Sigmoid colon (tissue), 7 donors: ENCODE data around the gene ZSCAN29. TPM values are rescaled to one million over a fixed set of nuclear protein-coding genes. Genes with fewer than 3 reads are reported as not detected.

ENCODE experiments used
- DNase-seq: peaks from one replicate; pipeline ENCODE4 v3.0.0-alpha.2; 2019
- H3K27ac ChIP-seq, 4 donors: fragments of 200-600 bp; sonication (generic); one replicate each; pipeline ENCODE4 v1.5.1; 2016 to 2019; ENCODE audit warnings: mild to moderate bottlenecking in 1 of 4
- H3K27me3 ChIP-seq, 3 donors: fragments of 200-600 bp; sonication (generic); one replicate each; pipeline ENCODE4 v1.5.1; 2019; ENCODE audit warnings: mild to moderate bottlenecking in 1 of 3
- H3K36me3 ChIP-seq, 4 donors: fragments of 200-600 bp; sonication (generic); one replicate each; pipeline ENCODE4 v1.5.1; 2016 to 2019
- H3K4me1 ChIP-seq, 4 donors: fragments of 200-600 bp; sonication (generic); one replicate each; pipeline ENCODE4 v1.5.1; 2017 to 2019
- H3K4me3 ChIP-seq, 4 donors: fragments of 200-600 bp; sonication (generic); one replicate each; pipeline ENCODE4 v1.5.1; 2017 to 2019; ENCODE audit warnings: mild to moderate bottlenecking in 2 of 4, moderate library complexity in 1 of 4
- H3K9me3 ChIP-seq, 4 donors: fragments of 200-600 bp in 3 of 4; sonication (generic) in 3 of 4; one replicate each; pipeline versions ENCODE4 v1.5.1 to v1.6.1; 2013 to 2019
- CTCF ChIP-seq, 4 experiments: fragments of 450-650 bp in 3 of 4; fragments of 200-600 bp in 1 of 4; IDR thresholded peaks; one replicate each; pipeline ENCODE4 v1.5.1; 2016 to 2019; ENCODE audit warnings: antibody characterized with exemption in 4 of 4, mild to moderate bottlenecking in 3 of 4, moderate library complexity in 2 of 4
- EP300 ChIP-seq, 4 donors: sonication (generic); formaldehyde crosslinking; IDR thresholded peaks; one replicate each; pipeline ENCODE4 v1.6.1; 2017; ENCODE audit warnings: antibody characterized with exemption in 4 of 4
- POLR2A ChIP-seq, 2 donors: fragments of 450-650 bp; IDR thresholded peaks; one replicate each; pipeline ENCODE4 v1.6.1; 2016; ENCODE audit warnings: antibody characterized with exemption in 2 of 2, mild to moderate bottlenecking in 2 of 2, moderate library complexity in 2 of 2
- POLR2AphosphoS5 ChIP-seq, 4 donors: sonication (generic); formaldehyde crosslinking; IDR thresholded peaks; one replicate each; pipeline ENCODE4 v1.6.1; 2017; ENCODE audit warnings: antibody characterized with exemption in 4 of 4
- WGBS, 2 donors: extraction: QIAGEN DNeasy Blood & Tissue Kit; methylation state at CpG; one replicate each; pipeline ENCODE4 v1.1.7; 2013; 5-methylcytosine and 5-hydroxymethylcytosine counted together
- intact Hi-C: fragments of 100-400 bp; cut with DNase I; formaldehyde crosslinking; loops from one replicate; pipeline ENCODE4 v1.15.1; 2023
- polyA plus RNA-seq, 3 donors: library from polyadenylated mRNA; stranded (reverse); fragments of 200-250 nt; gene quantifications; one replicate each; pipeline ENCODE4 v1.2.3, GENCODE V29; 2013
- total RNA-seq, 4 donors: library from RNA; depleted of rRNA; stranded (reverse); fragments of >200 nt; gene quantifications; one replicate each; pipeline ENCODE4 v1.1.0, GENCODE V29; 2016
- donor health status: healthy with polysubstance abuse.
- donor health status: Bipolar disorder and iron deficiency.
- donor health status: healthy.

Gene ZSCAN29
- total and polyA plus RNA-seq, 7 donors, result 6.0 to 19.7 (median 14.6) TPM

GRCh38 chr15:43370310-43370974 lies 401 bp downstream of the ZSCAN29 start:
- intact Hi-C loops, result no loop called here
- Histone ChIP-seq H3K27ac (peak overlapping the region; percentile 78 to 82 (median 80)), H3K27me3 (no peaks in the 10 kb centered on the region), H3K36me3 (peaks cover 7 to 21% (median 12%) of the 10 kb centered on the region in 4 donors), H3K4me1 (peaks cover 0 to 34% (median 27%) of the 10 kb centered on the region in 4 donors), H3K9me3 (no peaks in the 10 kb centered on the region), H3K4me3 (peak overlapping the region; percentile 77 to 93 (median 82))
- TF ChIP-seq CTCF (IDR thresholded peaks at IDR 0.05) (no peak), POLR2AphosphoS5 (IDR thresholded peaks at IDR 0.05) (no peak), POLR2A (IDR thresholded peaks at IDR 0.05) (no peak), EP300 (IDR thresholded peaks at IDR 0.05) (no peak)
- WGBS, 2 donors, result 1 to 2% methylated on average over 45 of the region's 45 CpGs
- no peak for DNase-seq

- H3K36me3 ChIP-seq, result peaks cover 48 to 88% (median 62%) of the 10 kb centered on the region in 4 donors
- 97 to 98% methylated on average over 7 of the region's 7 CpGs for WGBS, 2 donors
- no peak for TF ChIP-seq EP300 (IDR thresholded peaks at IDR 0.05)
- TF ChIP-seq CTCF (IDR thresholded peaks at IDR 0.05), result no peak
- no peak for TF ChIP-seq POLR2AphosphoS5 (IDR thresholded peaks at IDR 0.05)
- TF ChIP-seq POLR2A (IDR thresholded peaks at IDR 0.05), result no peak
- H3K4me1 ChIP-seq, result no peaks in the 10 kb centered on the region
- peaks cover 15 to 32% (median 22%) of the 10 kb centered on the region in 4 donors for H3K9me3 ChIP-seq
- intact Hi-C loops, result no loop called here
- no peaks in the 10 kb centered on the region for H3K27me3 ChIP-seq
- H3K4me3 ChIP-seq, result no peak overlapping the region
- DNase-seq, result no peak
- no peak overlapping the region for H3K27ac ChIP-seq
Observed at GRCh38 chr15:43361313-43361903, 9.4 kb downstream of the ZSCAN29 start.

- no peak for TF ChIP-seq POLR2A (IDR thresholded peaks at IDR 0.05)
- TF ChIP-seq POLR2AphosphoS5 (IDR thresholded peaks at IDR 0.05), result no peak
- no peak for TF ChIP-seq CTCF (IDR thresholded peaks at IDR 0.05)
- no peak for TF ChIP-seq EP300 (IDR thresholded peaks at IDR 0.05)
Observed at GRCh38 chr15:43360821-43361220, 10.0 kb downstream of the ZSCAN29 start.

GRCh38 chr15:43352693-43353382 lies 18.0 kb downstream of the ZSCAN29 start:
- 90 to 97% methylated on average over 2 of the region's 2 CpGs for WGBS, 2 donors
- H3K9me3 ChIP-seq, result no peaks in the 10 kb centered on the region
- no peak overlapping the region for H3K27ac ChIP-seq
- intact Hi-C loops, result no loop called here
- no peak for DNase-seq
- H3K27me3 ChIP-seq, result no peaks in the 10 kb centered on the region
- no peak overlapping the region for H3K4me3 ChIP-seq
- no peak for TF ChIP-seq EP300 (IDR thresholded peaks at IDR 0.05)
- no peak for TF ChIP-seq POLR2AphosphoS5 (IDR thresholded peaks at IDR 0.05)
- TF ChIP-seq POLR2A (IDR thresholded peaks at IDR 0.05), result no peak
- no peak for TF ChIP-seq CTCF (IDR thresholded peaks at IDR 0.05)
- H3K4me1 ChIP-seq, result no peaks in the 10 kb centered on the region
- H3K36me3 ChIP-seq, result peaks cover 5 to 49% (median 10%) of the 10 kb centered on the region in 4 donors

More at GRCh38 chr15:43360821-43361220, 10.0 kb downstream of the ZSCAN29 start:
- no peak overlapping the region for H3K27ac ChIP-seq
- H3K9me3 ChIP-seq, result peaks cover 15 to 32% (median 22%) of the 10 kb centered on the region in 4 donors
- H3K27me3 ChIP-seq, result no peaks in the 10 kb centered on the region
- WGBS, 2 donors, result 84 to 87% methylated on average over 4 of the region's 4 CpGs
- peaks cover 43 to 82% (median 56%) of the 10 kb centered on the region in 4 donors for H3K36me3 ChIP-seq
- H3K4me1 ChIP-seq, result no peaks in the 10 kb centered on the region
- no peak for DNase-seq
- H3K4me3 ChIP-seq, result no peak overlapping the region
- intact Hi-C loops, result no loop called here
